Hematopoietic multipotent progenitor cell (in vitro differentiated cells): Measurements from ENCODE around the gene FAM186B. TPM values are rescaled to one million over a fixed set of nuclear protein-coding genes. Genes with fewer than 3 reads are reported as not detected.
"Not testable (repeated sequence)": the region's sequence is repeated elsewhere in the genome, so short reads cannot be mapped to it uniquely, and the experiment has no call there.

Experiments
- DNase-seq, 3 donors: peaks; one replicate each; pipeline ENCODE4 v3.0.0-alpha.2; 2011 to 2015; ENCODE audit warnings: low read depth in 2 of 3, low spot score in 2 of 3
- total RNA-seq: library from RNA; depleted of rRNA; stranded (reverse); fragments of >200 nt; gene quantifications from one replicate; pipeline ENCODE4 v1.2.3, GENCODE V29; 2012

FAM186B gene
- 0.27 TPM for total RNA-seq

GRCh38 chr12:49605539-49605938, at the start of gene FAM186B:
Gene FAM186B, minus strand, starts transcription at chr12:49605639. Its CDS starts 162 bp downstream, at chr12:49605477.
- not testable (repeated sequence) for DNase-seq

GRCh38 chr12:49654715-49655114, 49.3 kb upstream of the FAM186B start:
- no peak for DNase-seq

GRCh38 chr12:49652921-49653520, 47.6 kb upstream of the FAM186B start:
- no peak for DNase-seq

- DNase-seq, result no peak
Measured at GRCh38 chr12:49651855-49652254, 46.4 kb upstream of the FAM186B start.

- no peak for DNase-seq
Measured at GRCh38 chr12:49649892-49650291, 44.5 kb upstream of the FAM186B start.

- DNase-seq, result no peak
Measured at GRCh38 chr12:49649445-49649844, 44.0 kb upstream of the FAM186B start.

- no peak for DNase-seq
Measured at GRCh38 chr12:49648712-49649003, 43.2 kb upstream of the FAM186B start.

GRCh38 chr12:49647827-49648711, 42.6 kb upstream of the FAM186B start:
- DNase-seq, result no peak

- no peak for DNase-seq
Measured at GRCh38 chr12:49646871-49647654, 41.6 kb upstream of the FAM186B start.

- no peak for DNase-seq
Measured at GRCh38 chr12:49646331-49646830, 40.9 kb upstream of the FAM186B start.

GRCh38 chr12:49645146-49646039, 40.0 kb upstream of the FAM186B start:
- peak in 2 of 3 donors; percentile 17 to 25 for DNase-seq

GRCh38 chr12:49644620-49644994, 39.2 kb upstream of the FAM186B start:
- peak; percentile 67 to 90 (median 80) for DNase-seq

GRCh38 chr12:49643961-49644619, 38.7 kb upstream of the FAM186B start:
- DNase-seq, result no peak

- no peak for DNase-seq
Measured at GRCh38 chr12:49643135-49643534, 37.7 kb upstream of the FAM186B start.

GRCh38 chr12:49642370-49642802, 36.9 kb upstream of the FAM186B start:
- no peak for DNase-seq

GRCh38 chr12:49641748-49642369, 36.4 kb upstream of the FAM186B start:
- DNase-seq, result no peak

GRCh38 chr12:49636979-49637755, 31.7 kb upstream of the FAM186B start:
- DNase-seq, result peak in 2 of 3 donors; percentile 65 to 83

- DNase-seq, result no peak
Measured at GRCh38 chr12:49636574-49636973, 31.1 kb upstream of the FAM186B start.
